ENCODE measurements around the gene AMFR. TPM values are rescaled to one million over a fixed set of nuclear protein-coding genes. Genes with fewer than 3 reads are reported as not detected.

AMFR gene
- 33.6 TPM for polyA plus RNA-seq (2013, experiment 1 of 4)
- polyA plus RNA-seq (2013, experiment 2 of 4): 36.9 TPM
- polyA plus RNA-seq (2013, experiment 3 of 4): 29.3 TPM
- polyA plus RNA-seq (2013, experiment 4 of 4): 37.0 TPM

DNA sequence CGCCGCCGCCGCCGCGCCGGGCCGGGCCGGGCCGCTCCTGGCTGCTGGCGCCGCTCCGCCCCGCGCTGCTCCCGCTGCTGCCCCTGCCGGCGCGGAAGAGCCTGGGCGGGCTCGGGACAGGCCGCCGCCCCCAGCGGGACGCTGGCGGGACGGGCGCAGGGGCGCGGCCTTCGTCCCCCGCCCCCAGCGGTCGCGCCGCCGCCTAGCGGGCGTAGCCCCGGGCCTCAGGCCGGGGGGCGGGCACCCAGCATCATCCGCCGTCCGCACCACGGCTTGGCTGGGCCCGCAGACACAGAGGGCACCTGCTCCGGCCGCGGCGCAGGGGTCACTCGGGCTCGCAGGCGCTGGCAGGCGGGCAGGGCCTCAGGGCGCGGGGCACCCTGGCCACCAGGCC lies at the start of gene AMFR:
Gene AMFR (minus strand): TSS at position 107 of the 394 bp plus-strand sequence. CDS start 218 bp downstream, outside the sequence.
- Histone ChIP-seq H3K27ac (ENCODE audit: insufficient read depth, low read depth, low read length, poor library complexity, severe bottlenecking) (no peak within 1 kb of the TSS), H3K9me3 (ENCODE audit: control insufficient read depth, low read length) (no peaks in the 10 kb centered on the region), H3K4me3 (ENCODE audit: insufficient read depth, low read depth, low read length) (peak within 1 kb of the TSS; percentile 79), H3K36me3 (ENCODE audit: control insufficient read depth, insufficient read depth, low read length) (no peaks in the 10 kb centered on the region), H3K27me3 (ENCODE audit: control insufficient read depth, insufficient read depth, low read length, poor library complexity, severe bottlenecking) (peaks cover 24% of the 10 kb centered on the region), H3K4me1 (ENCODE audit: control insufficient read depth, insufficient read depth, low read length) (peaks cover 13% of the 10 kb centered on the region)
- 1% methylated on average over 57 of the region's 57 CpGs for WGBS, 2 experiments

GRCh38 chr16:56470666-56471065 lies 45.3 kb upstream of the AMFR start:
- H3K4me1 ChIP-seq (ENCODE audit: control insufficient read depth, insufficient read depth, low read length): no peaks in the 10 kb centered on the region
- H3K36me3 ChIP-seq (ENCODE audit: control insufficient read depth, insufficient read depth, low read length): peaks cover 68% of the 10 kb centered on the region
- WGBS, 2 experiments: 96 to 100% methylated on average over 1 of the region's 1 CpG
- no peaks in the 10 kb centered on the region for H3K9me3 ChIP-seq (ENCODE audit: control insufficient read depth, low read length)
- no peaks in the 10 kb centered on the region for H3K27me3 ChIP-seq (ENCODE audit: control insufficient read depth, insufficient read depth, low read length, poor library complexity, severe bottlenecking)
- no peak overlapping the region for H3K4me3 ChIP-seq (ENCODE audit: insufficient read depth, low read depth, low read length)
- H3K27ac ChIP-seq (ENCODE audit: insufficient read depth, low read depth, low read length, poor library complexity, severe bottlenecking): no peak overlapping the region

DNA sequence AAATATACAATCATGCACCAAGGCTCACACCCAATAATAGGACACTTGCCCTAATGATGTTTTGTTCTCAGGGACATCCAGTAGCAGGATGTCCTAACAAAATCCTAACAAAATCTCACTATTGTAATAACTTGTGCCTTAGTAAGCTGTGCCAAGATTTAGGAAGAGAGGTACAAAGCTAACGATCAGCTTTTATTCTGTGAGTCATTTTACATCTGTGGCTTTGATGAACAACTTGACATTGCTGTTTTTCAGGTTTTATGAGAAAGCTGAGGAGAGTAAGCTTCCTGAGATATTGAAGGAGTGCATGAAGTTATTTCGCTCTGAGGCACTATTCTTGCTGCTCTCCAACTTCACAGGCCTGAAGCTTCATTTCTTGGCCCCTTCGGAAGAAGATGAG lies 44.9 kb upstream of the AMFR start:
- Histone ChIP-seq H3K9me3 (ENCODE audit: control insufficient read depth, low read length) (no peaks in the 10 kb centered on the region), H3K27ac (ENCODE audit: insufficient read depth, low read depth, low read length, poor library complexity, severe bottlenecking) (no peak overlapping the region), H3K27me3 (ENCODE audit: control insufficient read depth, insufficient read depth, low read length, poor library complexity, severe bottlenecking) (no peaks in the 10 kb centered on the region), H3K4me1 (ENCODE audit: control insufficient read depth, insufficient read depth, low read length) (no peaks in the 10 kb centered on the region), H3K4me3 (ENCODE audit: insufficient read depth, low read depth, low read length) (no peak overlapping the region), H3K36me3 (ENCODE audit: control insufficient read depth, insufficient read depth, low read length) (peaks cover 64% of the 10 kb centered on the region)
- 96 to 97% methylated on average over 3 of the region's 3 CpGs for WGBS, 2 experiments

DNA sequence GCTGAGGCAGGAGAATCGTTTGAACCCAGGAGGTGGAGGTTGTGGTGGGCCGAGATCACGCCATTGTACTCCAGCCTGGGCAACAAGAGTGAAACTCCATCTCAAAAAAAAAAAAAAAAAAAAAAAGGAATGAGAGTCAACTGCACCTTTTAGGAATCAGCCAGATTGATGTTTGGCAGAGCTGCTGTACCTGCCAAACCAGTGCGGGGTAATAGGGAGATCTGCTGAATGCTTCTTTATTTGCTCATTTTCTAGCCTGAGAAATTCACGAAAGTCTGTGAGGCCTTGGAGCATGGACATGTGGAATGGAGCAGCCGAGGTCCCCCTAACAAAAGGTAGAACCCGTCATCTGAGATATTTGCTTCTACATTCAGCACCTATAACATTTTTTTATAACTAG lies 44.4 kb upstream of the AMFR start:
- WGBS, 2 experiments: 88 to 93% methylated on average over 5 to 7 of the region's 7 CpGs
- Histone ChIP-seq H3K4me3 (ENCODE audit: insufficient read depth, low read depth, low read length) (no peak overlapping the region), H3K9me3 (ENCODE audit: control insufficient read depth, low read length) (no peaks in the 10 kb centered on the region), H3K36me3 (ENCODE audit: control insufficient read depth, insufficient read depth, low read length) (peaks cover 60% of the 10 kb centered on the region), H3K27me3 (ENCODE audit: control insufficient read depth, insufficient read depth, low read length, poor library complexity, severe bottlenecking) (no peaks in the 10 kb centered on the region), H3K4me1 (ENCODE audit: control insufficient read depth, insufficient read depth, low read length) (no peaks in the 10 kb centered on the region), H3K27ac (ENCODE audit: insufficient read depth, low read depth, low read length, poor library complexity, severe bottlenecking) (no peak overlapping the region)

- H3K9me3 ChIP-seq (ENCODE audit: control insufficient read depth, low read length): no peaks in the 10 kb centered on the region
- H3K36me3 ChIP-seq (ENCODE audit: control insufficient read depth, insufficient read depth, low read length): peaks cover 54% of the 10 kb centered on the region
- no peak overlapping the region for H3K4me3 ChIP-seq (ENCODE audit: insufficient read depth, low read depth, low read length)
- H3K27me3 ChIP-seq (ENCODE audit: control insufficient read depth, insufficient read depth, low read length, poor library complexity, severe bottlenecking): no peaks in the 10 kb centered on the region
- H3K27ac ChIP-seq (ENCODE audit: insufficient read depth, low read depth, low read length, poor library complexity, severe bottlenecking): no peak overlapping the region
- H3K4me1 ChIP-seq (ENCODE audit: control insufficient read depth, insufficient read depth, low read length): no peaks in the 10 kb centered on the region
Measured at GRCh38 chr16:56468800-56469199, 43.5 kb upstream of the AMFR start.

DNA sequence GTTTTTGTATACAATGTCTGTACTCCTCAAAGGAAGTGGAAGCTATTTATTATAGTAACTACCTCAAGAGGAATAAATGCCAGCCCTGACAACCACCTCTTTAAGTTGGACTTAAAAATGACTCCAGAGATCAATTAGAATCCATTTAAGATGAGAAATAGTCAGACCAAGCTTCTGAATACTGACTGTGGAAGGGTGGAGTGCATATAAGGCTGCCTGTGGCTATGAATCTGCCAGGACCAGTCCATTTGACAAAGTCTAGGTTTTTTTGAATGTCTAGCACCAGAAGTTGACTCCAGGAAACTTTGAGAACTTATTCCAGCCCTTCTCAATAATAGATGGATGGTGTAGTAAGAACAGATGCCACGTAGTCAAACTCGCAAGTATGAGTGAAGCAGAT lies 41.0 kb upstream of the AMFR start:
- Histone ChIP-seq H3K4me1 (ENCODE audit: control insufficient read depth, insufficient read depth, low read length) (no peaks in the 10 kb centered on the region), H3K9me3 (ENCODE audit: control insufficient read depth, low read length) (no peaks in the 10 kb centered on the region), H3K4me3 (ENCODE audit: insufficient read depth, low read depth, low read length) (no peak overlapping the region), H3K27me3 (ENCODE audit: control insufficient read depth, insufficient read depth, low read length, poor library complexity, severe bottlenecking) (no peaks in the 10 kb centered on the region), H3K27ac (ENCODE audit: insufficient read depth, low read depth, low read length, poor library complexity, severe bottlenecking) (no peak overlapping the region), H3K36me3 (ENCODE audit: control insufficient read depth, insufficient read depth, low read length) (peaks cover 40% of the 10 kb centered on the region)
- 91 to 96% methylated on average over 2 of the region's 2 CpGs for WGBS, 2 experiments

- H3K9me3 ChIP-seq (ENCODE audit: control insufficient read depth, low read length): no peaks in the 10 kb centered on the region
- H3K36me3 ChIP-seq (ENCODE audit: control insufficient read depth, insufficient read depth, low read length): peaks cover 24% of the 10 kb centered on the region
- H3K27me3 ChIP-seq (ENCODE audit: control insufficient read depth, insufficient read depth, low read length, poor library complexity, severe bottlenecking): no peaks in the 10 kb centered on the region
- no peaks in the 10 kb centered on the region for H3K4me1 ChIP-seq (ENCODE audit: control insufficient read depth, insufficient read depth, low read length)
- H3K27ac ChIP-seq (ENCODE audit: insufficient read depth, low read depth, low read length, poor library complexity, severe bottlenecking): no peak overlapping the region
- no peak overlapping the region for H3K4me3 ChIP-seq (ENCODE audit: insufficient read depth, low read depth, low read length)
- 93% methylated on average over 6 of the region's 6 CpGs for WGBS, 2 experiments
Measured at GRCh38 chr16:56463153-56463552, 37.8 kb upstream of the AMFR start.

- 93 to 94% methylated on average over 3 of the region's 3 CpGs for WGBS, 2 experiments
- H3K4me3 ChIP-seq (ENCODE audit: insufficient read depth, low read depth, low read length): no peak overlapping the region
- peaks cover 23% of the 10 kb centered on the region for H3K36me3 ChIP-seq (ENCODE audit: control insufficient read depth, insufficient read depth, low read length)
- no peaks in the 10 kb centered on the region for H3K27me3 ChIP-seq (ENCODE audit: control insufficient read depth, insufficient read depth, low read length, poor library complexity, severe bottlenecking)
- H3K4me1 ChIP-seq (ENCODE audit: control insufficient read depth, insufficient read depth, low read length): no peaks in the 10 kb centered on the region
- no peaks in the 10 kb centered on the region for H3K9me3 ChIP-seq (ENCODE audit: control insufficient read depth, low read length)
- H3K27ac ChIP-seq (ENCODE audit: insufficient read depth, low read depth, low read length, poor library complexity, severe bottlenecking): no peak overlapping the region
Measured at GRCh38 chr16:56462064-56462796, 36.9 kb upstream of the AMFR start.

- 94 to 95% methylated on average over 2 of the region's 2 CpGs for WGBS, 2 experiments
- Histone ChIP-seq H3K36me3 (ENCODE audit: control insufficient read depth, insufficient read depth, low read length) (peaks cover 17% of the 10 kb centered on the region), H3K4me1 (ENCODE audit: control insufficient read depth, insufficient read depth, low read length) (no peaks in the 10 kb centered on the region), H3K27ac (ENCODE audit: insufficient read depth, low read depth, low read length, poor library complexity, severe bottlenecking) (no peak overlapping the region), H3K4me3 (ENCODE audit: insufficient read depth, low read depth, low read length) (no peak overlapping the region), H3K27me3 (ENCODE audit: control insufficient read depth, insufficient read depth, low read length, poor library complexity, severe bottlenecking) (no peaks in the 10 kb centered on the region), H3K9me3 (ENCODE audit: control insufficient read depth, low read length) (no peaks in the 10 kb centered on the region)
Measured at GRCh38 chr16:56460101-56460500, 34.8 kb upstream of the AMFR start.

GRCh38 chr16:56457927-56458470 lies 32.7 kb upstream of the AMFR start:
- peaks cover 26% of the 10 kb centered on the region for H3K36me3 ChIP-seq (ENCODE audit: control insufficient read depth, insufficient read depth, low read length)
- H3K27ac ChIP-seq (ENCODE audit: insufficient read depth, low read depth, low read length, poor library complexity, severe bottlenecking): no peak overlapping the region
- WGBS, 2 experiments: 96 to 97% methylated on average over 6 of the region's 6 CpGs

More at GRCh38 chr16:56457927-56458470, 32.7 kb upstream of the AMFR start:
- no peaks in the 10 kb centered on the region for H3K9me3 ChIP-seq (ENCODE audit: control insufficient read depth, low read length)
- no peaks in the 10 kb centered on the region for H3K27me3 ChIP-seq (ENCODE audit: control insufficient read depth, insufficient read depth, low read length, poor library complexity, severe bottlenecking)
- H3K4me1 ChIP-seq (ENCODE audit: control insufficient read depth, insufficient read depth, low read length): no peaks in the 10 kb centered on the region
- H3K4me3 ChIP-seq (ENCODE audit: insufficient read depth, low read depth, low read length): no peak overlapping the region

All from ectodermal cell (in vitro differentiated cells).